ENCODE measurements around the gene STX7.

STX7 gene

DNA sequence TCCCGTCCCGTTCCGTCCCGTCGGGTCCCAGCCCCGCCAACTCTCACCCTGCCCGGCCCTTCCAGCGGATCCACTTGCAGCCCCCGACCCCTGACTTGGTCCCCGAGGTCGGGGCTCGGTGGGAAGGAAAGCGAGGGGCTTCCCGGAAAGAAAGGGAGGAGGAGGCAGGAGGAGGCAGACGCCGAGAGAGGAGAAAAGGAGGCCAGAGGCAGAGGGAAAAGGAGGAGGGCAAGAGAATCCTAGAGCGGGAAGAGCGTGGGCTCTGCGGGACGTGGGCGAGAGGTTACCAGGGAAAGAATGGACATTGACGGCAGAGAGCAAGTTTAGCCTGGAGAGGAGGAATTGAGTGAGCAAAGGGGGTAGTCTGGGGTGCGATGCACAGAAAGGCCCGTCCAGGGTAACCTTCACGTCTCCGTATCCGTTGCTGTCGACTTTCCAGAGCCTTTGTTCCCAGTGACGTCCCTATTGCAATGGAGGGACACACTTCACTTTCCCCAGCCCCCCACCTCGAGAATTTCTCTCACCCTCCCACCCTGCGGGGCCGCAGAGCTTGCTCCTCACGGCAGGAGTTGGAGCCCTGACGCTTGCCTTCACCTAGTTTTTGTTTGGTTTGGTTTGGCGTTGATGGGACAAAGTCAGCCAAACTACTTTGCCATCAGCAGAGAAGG lies 111.2 kb downstream of the STX7 start:
- no peaks in the 10 kb centered on the region for H3K36me3 ChIP-seq
- H3K27me3 ChIP-seq = peaks cover 44% of the 10 kb centered on the region
- H3K4me1 ChIP-seq = no peaks in the 10 kb centered on the region
- no peak for DNase-seq
- H3K4me3 ChIP-seq (ENCODE audit: low read depth, low read length) = peak overlapping the region; percentile 32
- no peaks in the 10 kb centered on the region for H3K9me3 ChIP-seq
- TF ChIP-seq, protein P1, sequence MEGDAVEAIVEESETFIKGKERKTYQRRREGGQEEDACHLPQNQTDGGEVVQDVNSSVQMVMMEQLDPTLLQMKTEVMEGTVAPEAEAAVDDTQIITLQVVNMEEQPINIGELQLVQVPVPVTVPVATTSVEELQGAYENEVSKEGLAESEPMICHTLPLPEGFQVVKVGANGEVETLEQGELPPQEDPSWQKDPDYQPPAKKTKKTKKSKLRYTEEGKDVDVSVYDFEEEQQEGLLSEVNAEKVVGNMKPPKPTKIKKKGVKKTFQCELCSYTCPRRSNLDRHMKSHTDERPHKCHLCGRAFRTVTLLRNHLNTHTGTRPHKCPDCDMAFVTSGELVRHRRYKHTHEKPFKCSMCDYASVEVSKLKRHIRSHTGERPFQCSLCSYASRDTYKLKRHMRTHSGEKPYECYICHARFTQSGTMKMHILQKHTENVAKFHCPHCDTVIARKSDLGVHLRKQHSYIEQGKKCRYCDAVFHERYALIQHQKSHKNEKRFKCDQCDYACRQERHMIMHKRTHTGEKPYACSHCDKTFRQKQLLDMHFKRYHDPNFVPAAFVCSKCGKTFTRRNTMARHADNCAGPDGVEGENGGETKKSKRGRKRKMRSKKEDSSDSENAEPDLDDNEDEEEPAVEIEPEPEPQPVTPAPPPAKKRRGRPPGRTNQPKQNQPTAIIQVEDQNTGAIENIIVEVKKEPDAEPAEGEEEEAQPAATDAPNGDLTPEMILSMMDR (IDR thresholded peaks at IDR 0.05; ENCODE audit: low read depth, low read length) = no peak

DNA sequence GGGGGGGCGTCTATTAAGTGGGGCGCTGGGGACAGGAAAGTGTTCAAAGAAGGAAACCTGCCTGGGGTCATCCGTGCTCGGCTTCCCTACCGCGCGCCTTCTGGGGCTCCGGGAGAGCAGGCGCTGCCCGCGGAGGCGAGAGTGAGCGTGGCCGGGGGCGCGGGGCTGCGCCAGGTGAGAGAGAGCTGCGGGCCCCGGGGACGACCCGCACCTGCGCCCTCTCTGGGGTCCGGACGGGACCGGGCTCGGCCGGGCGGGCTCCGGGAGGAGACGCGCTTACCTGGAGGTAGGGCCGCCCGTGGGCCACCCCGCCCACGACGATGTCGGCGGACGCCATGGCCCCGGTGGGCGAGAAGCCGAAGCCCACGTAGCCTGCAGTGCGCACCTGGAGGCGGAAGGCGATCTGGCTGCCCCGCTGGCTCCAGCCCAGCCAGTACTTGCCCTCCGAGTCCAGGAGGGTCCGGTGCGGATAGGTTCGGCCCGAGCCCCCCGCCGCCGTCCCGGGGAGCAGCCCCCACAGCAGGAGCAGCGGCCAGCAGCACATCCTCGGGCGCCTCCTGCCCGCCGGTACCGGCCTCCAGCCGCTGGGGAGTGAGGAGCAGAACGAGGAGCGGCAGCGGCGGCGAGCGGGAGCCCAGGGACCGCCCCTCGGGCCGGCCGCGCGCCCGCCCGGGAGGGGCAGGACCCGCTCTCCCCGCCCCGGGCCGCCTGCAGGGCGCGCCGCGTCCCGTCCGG lies 111.9 kb downstream of the STX7 start, which contains the start of gene MOXD1:
TSS of gene MOXD1 (minus strand) at position 593 of the 735 bp plus-strand sequence. CDS start at position 544, 49 bp downstream.
- DNase-seq = peak; percentile 48
- H3K4me3 ChIP-seq (ENCODE audit: low read depth, low read length) = peak within 1 kb of the TSS; percentile 53
- peaks cover 44% of the 10 kb centered on the region for H3K27me3 ChIP-seq
- H3K9me3 ChIP-seq = no peaks in the 10 kb centered on the region
- TF ChIP-seq, protein P1 (IDR thresholded peaks at IDR 0.05; ENCODE audit: low read depth, low read length) = no peak; the same call in 1 of the 2 replicates
- H3K36me3 ChIP-seq = no peaks in the 10 kb centered on the region
- no peaks in the 10 kb centered on the region for H3K4me1 ChIP-seq

DNA sequence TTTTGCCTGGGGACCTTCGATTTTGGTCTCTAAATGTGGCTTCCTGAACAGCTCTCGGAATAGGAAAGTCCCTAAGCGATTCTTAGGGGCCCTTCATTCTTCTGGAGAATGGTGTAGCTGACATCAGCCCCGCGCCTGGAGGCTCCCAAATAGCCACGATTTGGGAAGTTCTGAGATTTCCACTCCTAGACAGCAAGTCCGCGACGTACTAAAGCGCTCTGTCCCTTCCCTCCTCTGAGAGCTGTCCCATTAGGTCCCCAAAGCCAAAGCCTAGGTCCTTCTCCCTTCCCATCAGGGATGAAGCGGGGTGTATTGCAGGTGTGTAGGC lies 112.4 kb downstream of the STX7 start:
- DNase-seq = no peak
- Histone ChIP-seq H3K27me3 (peaks cover 44% of the 10 kb centered on the region), H3K4me3 (ENCODE audit: low read depth, low read length) (no peak overlapping the region), H3K9me3 (no peaks in the 10 kb centered on the region), H3K4me1 (no peaks in the 10 kb centered on the region), H3K36me3 (no peaks in the 10 kb centered on the region)
- TF ChIP-seq, protein P1 (IDR thresholded peaks at IDR 0.05; ENCODE audit: low read depth, low read length) = no peak

DNA sequence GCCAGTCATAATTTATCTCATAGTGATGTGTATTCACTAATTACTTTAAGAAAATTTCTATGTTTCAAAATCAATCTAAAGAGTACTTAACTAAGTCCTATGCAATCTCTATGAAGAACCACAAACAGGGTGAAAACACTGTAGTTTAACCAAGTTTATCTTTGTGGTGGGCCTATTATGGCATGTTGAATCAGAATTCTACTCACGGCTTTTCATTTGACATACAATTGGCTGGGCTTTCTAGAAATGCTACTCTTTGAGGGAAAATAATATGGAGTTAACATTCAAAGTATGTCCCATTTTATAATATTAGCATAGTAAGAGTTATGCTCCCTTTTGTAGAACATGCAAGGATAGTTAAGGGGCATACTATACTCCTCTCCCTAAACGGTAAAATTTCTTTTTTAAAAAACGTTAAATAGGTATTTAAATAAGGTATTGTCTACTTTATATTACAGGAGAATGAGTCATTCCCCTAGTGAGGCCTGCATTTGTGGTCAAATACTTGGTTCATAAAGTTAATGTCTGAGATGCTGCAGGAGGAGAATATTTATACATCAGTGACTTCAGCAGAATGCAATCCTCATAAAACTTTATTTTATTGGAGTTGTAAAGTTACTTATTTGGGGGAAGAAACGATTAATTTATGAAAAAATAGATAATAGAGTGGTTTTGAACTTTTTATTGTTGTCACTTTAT lies 113.4 kb downstream of the STX7 start:
- Histone ChIP-seq H3K4me1 (no peaks in the 10 kb centered on the region), H3K9me3 (0 out of 2 replicates have a peak, but pooled peaks cover 3% of the 10 kb centered on the region), H3K36me3 (no peaks in the 10 kb centered on the region), H3K4me3 (ENCODE audit: low read depth, low read length) (no peak overlapping the region), H3K27me3 (peaks cover 44% of the 10 kb centered on the region)
- no peak for DNase-seq
- TF ChIP-seq, protein P1 (IDR thresholded peaks at IDR 0.05; ENCODE audit: low read depth, low read length) = no peak
